ENCODE results near the gene TBP. TPM values are rescaled to one million over a fixed set of nuclear protein-coding genes. Genes with fewer than 3 reads are reported as not detected.

Gene TBP
- total and polyA plus RNA-seq, 2 experiments from 2014 or later, result 13.4 to 24.6 TPM

DNA sequence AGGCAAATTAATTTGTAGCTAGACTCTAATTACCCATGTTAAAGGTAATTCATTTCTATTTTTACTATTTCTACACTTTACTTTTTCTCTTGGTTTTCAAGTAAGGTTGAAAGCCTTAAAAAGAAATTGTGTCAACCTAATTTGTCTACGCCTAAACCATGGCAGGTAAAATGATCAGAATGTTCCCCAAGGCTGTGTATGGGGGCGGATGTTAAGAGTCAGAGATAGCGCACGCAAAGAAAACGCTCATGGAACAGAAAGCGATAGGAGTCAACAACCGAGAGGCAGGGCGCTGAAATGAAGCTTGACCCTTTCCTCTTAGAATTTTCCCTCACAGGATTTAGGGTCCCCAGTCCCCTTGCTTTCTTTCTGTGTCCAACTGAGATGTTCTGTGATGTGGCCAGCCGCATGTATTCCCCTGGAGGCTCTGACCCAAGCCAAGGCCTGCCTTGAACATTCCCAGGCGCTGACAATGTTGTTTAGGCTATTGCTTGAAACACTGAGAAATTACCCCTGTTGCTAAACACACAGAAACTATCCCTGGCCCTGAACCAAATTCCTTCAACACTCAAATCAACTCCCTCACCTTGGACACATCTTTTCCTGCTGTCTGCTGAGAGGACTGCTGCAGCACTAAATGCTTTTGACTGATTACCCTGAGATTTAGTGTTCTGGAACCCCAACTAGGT lies 12.0 kb upstream of the TBP start:
- DNase-seq, result peak; percentile 16
- 97 to 99% methylated on average over 10 of the region's 10 CpGs for WGBS, 2 experiments (ENCODE audit: low coverage in 1 of 2, low lambda C conversion rate in 2 of 2, missing lambda C conversion rate in 2 of 2)
- Histone ChIP-seq H3K4me3 (no peak overlapping the region), H3K9ac (no peak overlapping the region), H4K20me1 (ENCODE audit: insufficient read depth) (no peaks in the 10 kb centered on the region; the same call in 1 of the 2 replicates), H3K27ac (no peak overlapping the region), H3F3A (ENCODE audit: insufficient read depth) (peaks cover 5% of the 10 kb centered on the region; the same call in 1 of the 2 replicates), H3K4me2 (ENCODE audit: unreplicated experiment) (no peak overlapping the region), H3K79me2 (ENCODE audit: insufficient read depth) (peaks cover 100% of the 10 kb centered on the region), H3K9me3 (ENCODE audit: low read depth) (no peaks in the 10 kb centered on the region), H3K9me2 (ENCODE audit: insufficient read depth) (no peaks in the 10 kb centered on the region), H3K27me3 (replicated peaks; ENCODE audit: insufficient read depth) (no peaks in the 10 kb centered on the region), H3K4me1 (ENCODE audit: insufficient read depth) (no peaks in the 10 kb centered on the region), H3K36me3 (ENCODE audit: low read depth) (peaks cover 91% of the 10 kb centered on the region), H2AFZ (no peak overlapping the region)
- TF ChIP-seq EZH2phosphoT487 (IDR thresholded peaks at IDR 0.05; ENCODE audit: insufficient read depth, low read depth), result no peak
- no peak for TF ChIP-seq EZH2 (IDR thresholded peaks at IDR 0.05; ENCODE audit: insufficient read depth, poor library complexity, severe bottlenecking)
- in situ Hi-C loops (cut with MboI), result no loop called here

- WGBS, 2 experiments (ENCODE audit: low coverage in 1 of 2, low lambda C conversion rate in 2 of 2, missing lambda C conversion rate in 2 of 2), result 26 to 27% methylated on average over 2 of the region's 2 CpGs
- Histone ChIP-seq H4K20me1 (ENCODE audit: insufficient read depth) (peaks cover 5% of the 10 kb centered on the region; the same call in 1 of the 2 replicates), H3K4me2 (ENCODE audit: unreplicated experiment) (no peak overlapping the region), H3K79me2 (ENCODE audit: insufficient read depth) (peaks cover 100% of the 10 kb centered on the region), H3K9me3 (ENCODE audit: low read depth) (no peaks in the 10 kb centered on the region), H3F3A (ENCODE audit: insufficient read depth) (peaks cover 8% of the 10 kb centered on the region; the same call in 1 of the 2 replicates), H3K9ac (no peak overlapping the region), H3K36me3 (ENCODE audit: low read depth) (peaks cover 80% of the 10 kb centered on the region), H3K27ac (no peak overlapping the region), H2AFZ (no peak overlapping the region), H3K4me1 (ENCODE audit: insufficient read depth) (peaks cover 9% of the 10 kb centered on the region; the same call in 1 of the 2 replicates), H3K4me3 (no peak overlapping the region), H3K9me2 (ENCODE audit: insufficient read depth) (no peaks in the 10 kb centered on the region), H3K27me3 (replicated peaks; ENCODE audit: insufficient read depth) (no peaks in the 10 kb centered on the region)
- in situ Hi-C loops (cut with MboI), result no loop called here
- DNase-seq, result no peak
- TF ChIP-seq EZH2phosphoT487 (IDR thresholded peaks at IDR 0.05; ENCODE audit: insufficient read depth, low read depth), result no peak
- TF ChIP-seq EZH2 (IDR thresholded peaks at IDR 0.05; ENCODE audit: insufficient read depth, poor library complexity, severe bottlenecking), result no peak
These were observed 8.8 kb upstream of the TBP start for GRCh38 chr6:170545405-170545804.

DNA sequence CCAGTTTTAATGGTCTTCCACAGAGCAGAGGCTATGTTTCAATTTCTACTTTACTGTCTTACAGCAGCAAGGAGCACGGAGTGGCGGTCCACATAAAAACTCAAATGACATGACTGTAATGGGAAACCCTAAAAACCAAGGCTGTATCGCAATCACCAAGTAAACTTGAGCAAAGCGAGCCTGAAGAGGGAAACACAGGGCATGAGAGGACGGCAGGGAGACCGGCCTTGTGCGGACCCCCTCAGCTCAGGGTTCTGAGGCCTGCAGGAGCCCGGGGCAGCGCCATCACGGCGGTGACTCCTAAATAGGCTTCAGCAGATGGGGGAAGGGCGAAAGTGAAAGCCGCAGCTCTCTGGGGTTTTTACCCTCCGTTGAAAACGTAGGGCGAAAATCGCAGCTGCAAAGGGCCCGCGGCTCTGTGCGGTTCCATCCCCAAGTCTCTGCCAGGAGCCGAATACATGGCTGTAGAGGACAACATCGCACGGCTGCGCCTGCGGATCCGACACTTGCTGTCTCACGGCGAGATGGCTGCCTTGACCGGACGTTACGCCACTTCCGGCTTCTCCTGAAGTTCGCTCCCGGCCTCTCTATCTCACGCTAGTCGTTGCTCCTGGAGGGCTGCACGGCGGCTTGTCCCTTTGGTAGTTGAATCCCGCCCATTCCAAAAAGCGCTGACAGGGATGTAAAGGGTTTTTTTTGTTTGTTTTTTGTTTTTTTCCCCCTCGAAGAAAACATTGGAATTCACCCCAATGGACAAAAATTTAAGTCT lies 1.2 kb upstream of the TBP start, which contains the start of gene PSMB1:
Gene PSMB1 (minus strand): TSS at position 543 of the 769 bp plus-strand sequence. CDS start 65 bp downstream, at position 478.
- peaks cover 9% of the 10 kb centered on the region for H3K36me3 ChIP-seq (ENCODE audit: low read depth)
- peaks cover 13% of the 10 kb centered on the region; the same call in 1 of the 2 replicates for H4K20me1 ChIP-seq (ENCODE audit: insufficient read depth)
- in situ Hi-C loops (cut with MboI), result no loop called here

DNA sequence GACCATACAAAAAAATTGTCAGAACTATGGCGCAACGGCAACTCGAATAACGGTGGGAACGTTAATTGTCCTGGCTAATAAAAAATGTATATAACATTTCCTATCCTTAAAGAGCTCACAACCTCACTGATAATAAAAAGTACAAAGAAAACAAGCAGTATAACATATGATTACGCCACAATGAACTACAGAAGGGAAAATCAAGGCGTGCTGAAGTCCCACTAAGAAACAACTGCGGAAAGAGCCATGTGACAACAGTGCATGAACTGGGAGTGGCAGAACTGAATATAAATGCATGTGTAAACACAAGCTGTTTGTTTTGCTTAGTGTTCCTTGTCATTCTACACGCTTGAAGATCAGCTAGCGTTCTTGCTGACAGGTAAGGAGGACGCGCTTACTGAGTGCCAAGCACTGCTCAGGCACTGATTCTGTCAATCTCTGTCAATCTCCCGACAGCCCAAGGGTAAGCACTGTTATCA lies 596 bp upstream of the TBP start:
- H2AFZ ChIP-seq, result peak overlapping the region; percentile 99
- H3K36me3 ChIP-seq (ENCODE audit: low read depth), result peaks cover 3% of the 10 kb centered on the region
- 0 to 1% methylated on average over 13 of the region's 13 CpGs for WGBS, 2 experiments (ENCODE audit: low coverage in 1 of 2, low lambda C conversion rate in 2 of 2, missing lambda C conversion rate in 2 of 2)

More for the DNA sequence above, 1.2 kb upstream of the TBP start, which contains the start of gene PSMB1:
- Histone ChIP-seq H3K79me2 (ENCODE audit: insufficient read depth) (peaks cover 88% of the 10 kb centered on the region), H3K9me3 (ENCODE audit: low read depth) (no peaks in the 10 kb centered on the region), H3K27ac (peak within 1 kb of the TSS; percentile 95), H2AFZ (peak within 1 kb of the TSS; percentile 99), H3F3A (ENCODE audit: insufficient read depth) (0 out of 2 replicates have a peak, but pooled peaks cover 3% of the 10 kb centered on the region), H3K4me1 (ENCODE audit: insufficient read depth) (peaks cover 37% of the 10 kb centered on the region), H3K9me2 (ENCODE audit: insufficient read depth) (no peaks in the 10 kb centered on the region), H3K4me2 (ENCODE audit: unreplicated experiment) (peak within 1 kb of the TSS; percentile 94), H3K4me3 (peak within 1 kb of the TSS; percentile 93), H3K27me3 (replicated peaks; ENCODE audit: insufficient read depth) (no peaks in the 10 kb centered on the region), H3K9ac (peak within 1 kb of the TSS; percentile 96)
- no peak for TF ChIP-seq EZH2phosphoT487 (IDR thresholded peaks at IDR 0.05; ENCODE audit: insufficient read depth, low read depth)
- no peak for TF ChIP-seq EZH2 (IDR thresholded peaks at IDR 0.05; ENCODE audit: insufficient read depth, poor library complexity, severe bottlenecking)
- 1% methylated on average over 41 of the region's 41 CpGs for WGBS, 2 experiments (ENCODE audit: low coverage in 1 of 2, low lambda C conversion rate in 2 of 2, missing lambda C conversion rate in 2 of 2)
- DNase-seq, result peak; percentile 99

More for the DNA sequence above, 596 bp upstream of the TBP start:
- Histone ChIP-seq H3K79me2 (ENCODE audit: insufficient read depth) (peaks cover 88% of the 10 kb centered on the region), H3K9me3 (ENCODE audit: low read depth) (no peaks in the 10 kb centered on the region), H3K4me3 (peak overlapping the region; percentile 93), H3K9me2 (ENCODE audit: insufficient read depth) (no peaks in the 10 kb centered on the region), H3F3A (ENCODE audit: insufficient read depth) (0 out of 2 replicates have a peak, but pooled peaks cover 3% of the 10 kb centered on the region), H3K27ac (peak overlapping the region; percentile 95), H3K9ac (peak overlapping the region; percentile 96), H3K4me2 (ENCODE audit: unreplicated experiment) (peak overlapping the region; percentile 94), H4K20me1 (ENCODE audit: insufficient read depth) (peaks cover 13% of the 10 kb centered on the region; the same call in 1 of the 2 replicates), H3K4me1 (ENCODE audit: insufficient read depth) (peaks cover 37% of the 10 kb centered on the region), H3K27me3 (replicated peaks; ENCODE audit: insufficient read depth) (no peaks in the 10 kb centered on the region)
- DNase-seq, result peak; percentile 77
- no peak for TF ChIP-seq EZH2 (IDR thresholded peaks at IDR 0.05; ENCODE audit: insufficient read depth, poor library complexity, severe bottlenecking)
- in situ Hi-C loops (cut with MboI), result no loop called here

Measured in GM23248 (cell line).